GM13976 (cell line): ENCODE data around the gene JPH4.
A peak's percentile ranks its signal among the peaks of the same experiment; 100 is the strongest.

Experiments used
- DNase-seq: peaks from one replicate; pipeline ENCODE4 v3.0.0; 2012; ENCODE audit warnings: low spot score
- CTCF ChIP-seq: IDR thresholded peaks from 2 replicates; pipeline ENCODE4 v1.5.1; 2012; ENCODE audit warnings: borderline replicate concordance, mild to moderate bottlenecking; ENCODE audit not compliant: insufficient read depth; ENCODE audit errors: extremely low read depth, missing control alignments, control extremely low read depth
- in situ Hi-C: fragments of 300-500 bp; cut with MboI; formaldehyde crosslinking; loops from one replicate; pipeline ENCODE4 v1.12.0; 2022; ENCODE audit warnings: low sequenced_read_pairs, mixed read lengths, inconsistent platforms; ENCODE audit not compliant: unreplicated experiment

The JPH4 gene

GRCh38 chr14:23572524-23572828 is 6.1 kb downstream of the JPH4 start:
- no peak for TF ChIP-seq CTCF
- in situ Hi-C loops = no loop called here
- no peak for DNase-seq

GRCh38 chr14:23571701-23572523 is 6.7 kb downstream of the JPH4 start:
- TF ChIP-seq CTCF = no peak
- DNase-seq = no peak
- in situ Hi-C loops = no loop called here

- no peak for DNase-seq
- in situ Hi-C loops = no loop called here
These were observed 7.6 kb downstream of the JPH4 start for GRCh38 chr14:23570806-23571483.

GRCh38 chr14:23569443-23570151 is 9.0 kb downstream of the JPH4 start:
- no peak for TF ChIP-seq CTCF
- in situ Hi-C loops = no loop called here
- DNase-seq = peak; percentile 54

More at GRCh38 chr14:23570806-23571483, 7.6 kb downstream of the JPH4 start:
- no peak for TF ChIP-seq CTCF

GRCh38 chr14:23568600-23569331 is 9.8 kb downstream of the JPH4 start:
- no peak for DNase-seq
- in situ Hi-C loops = no loop called here
- TF ChIP-seq CTCF = peak; percentile 34

- DNase-seq = no peak
- no peak for TF ChIP-seq CTCF
- in situ Hi-C loops = no loop called here
These were observed 10.5 kb downstream of the JPH4 start for GRCh38 chr14:23568021-23568599.
